Activated naive CD4-positive, alpha-beta T cell treated with anti-CD3 and anti-CD28 coated beads, Interleukin-2, amount 50 U/mL, for 16 hours (primary cell): ENCODE data around the gene LRP1-AS.

Source experiments
- DNase-seq: peaks from one replicate; pipeline ENCODE4 v3.0.0-alpha.2; 2020

The LRP1-AS gene

GRCh38 chr12:57095440-57095839 lies 52.0 kb downstream of the LRP1-AS start:
- DNase-seq: no peak
